Muscle layer of colon (tissue), 2 donors: ENCODE results near the gene SIGLEC14.
"Not testable (repeated sequence)": the region's sequence is repeated elsewhere in the genome, so short reads cannot be mapped to it uniquely, and the experiment has no call there.

Experiments
- H3K27ac ChIP-seq: one replicate; pipeline ENCODE4 v1.7.0; 2013; ENCODE audit warnings: low read depth, mild to moderate bottlenecking, low read length, moderate library complexity
- H3K27me3 ChIP-seq, 2 donors: one replicate each; pipeline ENCODE4 v1.7.0; 2013; ENCODE audit warnings: low read length in 2 of 2, mild to moderate bottlenecking in 2 of 2; ENCODE audit not compliant: insufficient read depth in 2 of 2, control insufficient read depth in 1 of 2
- H3K36me3 ChIP-seq: one replicate; pipeline ENCODE4 v1.7.0; 2013; ENCODE audit warnings: mild to moderate bottlenecking, low read length; ENCODE audit not compliant: insufficient read depth
- H3K4me1 ChIP-seq: one replicate; pipeline ENCODE4 v1.7.0; 2013; ENCODE audit warnings: mild to moderate bottlenecking, low read length; ENCODE audit not compliant: insufficient read depth
- H3K4me3 ChIP-seq, 2 donors: one replicate each; pipeline ENCODE4 v1.7.0; 2013; ENCODE audit warnings: low read length in 2 of 2, low read depth in 1 of 2, mild to moderate bottlenecking in 1 of 2, moderate library complexity in 1 of 2
- H3K9ac ChIP-seq: one replicate; pipeline ENCODE4 v1.7.0; 2013; ENCODE audit warnings: low read length
- H3K9me3 ChIP-seq: one replicate; pipeline ENCODE4 v1.7.0; 2013; ENCODE audit warnings: mild to moderate bottlenecking, low read length
- donor health status: abdominal sarcoma.
- donor health status: Adenocarcinoma of cecum.

Gene SIGLEC14

DNA sequence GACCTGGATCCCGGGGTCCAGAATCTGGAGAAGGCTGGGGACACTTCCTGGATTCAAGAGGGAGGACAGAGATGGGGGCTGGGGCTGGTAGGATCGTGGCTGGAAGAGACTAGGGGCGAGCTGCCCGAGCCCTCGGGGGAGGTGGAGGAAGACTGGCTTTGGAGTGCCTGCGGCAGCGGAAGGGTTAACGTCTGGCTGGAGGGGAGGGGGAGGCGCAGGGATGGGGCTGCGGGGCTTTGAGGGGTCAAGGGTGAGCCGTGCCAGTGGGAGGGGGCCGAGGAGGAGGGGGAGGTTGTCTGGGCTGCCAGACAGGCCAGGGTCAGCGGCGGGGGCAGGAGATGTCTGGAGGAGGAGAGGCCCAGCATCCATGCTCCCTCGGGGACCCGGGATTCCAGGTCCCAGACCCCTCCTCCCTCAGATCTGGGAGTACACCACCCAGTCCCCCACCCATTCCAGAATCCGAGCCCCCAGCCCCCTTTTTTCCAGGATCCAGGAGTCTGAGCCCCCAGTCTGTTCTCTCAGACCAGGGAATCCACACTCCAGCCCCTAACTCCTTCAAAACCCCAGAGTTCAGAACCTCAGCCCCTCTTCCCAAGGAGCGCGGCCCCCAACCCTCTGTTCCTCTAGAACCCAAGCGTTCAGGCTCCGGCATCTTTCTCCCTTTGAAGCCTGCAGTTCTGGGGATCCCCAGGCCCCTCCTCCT lies 43.3 kb upstream of the SIGLEC14 start:
- H3K4me1 ChIP-seq, result peaks cover 43% of the 10 kb centered on the region
- peak overlapping the region; percentile 70 to 95 for H3K4me3 ChIP-seq
- peak overlapping the region; percentile 83 for H3K9ac ChIP-seq
- H3K9me3 ChIP-seq, result no peaks in the 10 kb centered on the region
- H3K27me3 ChIP-seq, result no peaks in the 10 kb centered on the region
- peaks cover 22% of the 10 kb centered on the region for H3K36me3 ChIP-seq
- peak overlapping the region; percentile 95 for H3K27ac ChIP-seq

DNA sequence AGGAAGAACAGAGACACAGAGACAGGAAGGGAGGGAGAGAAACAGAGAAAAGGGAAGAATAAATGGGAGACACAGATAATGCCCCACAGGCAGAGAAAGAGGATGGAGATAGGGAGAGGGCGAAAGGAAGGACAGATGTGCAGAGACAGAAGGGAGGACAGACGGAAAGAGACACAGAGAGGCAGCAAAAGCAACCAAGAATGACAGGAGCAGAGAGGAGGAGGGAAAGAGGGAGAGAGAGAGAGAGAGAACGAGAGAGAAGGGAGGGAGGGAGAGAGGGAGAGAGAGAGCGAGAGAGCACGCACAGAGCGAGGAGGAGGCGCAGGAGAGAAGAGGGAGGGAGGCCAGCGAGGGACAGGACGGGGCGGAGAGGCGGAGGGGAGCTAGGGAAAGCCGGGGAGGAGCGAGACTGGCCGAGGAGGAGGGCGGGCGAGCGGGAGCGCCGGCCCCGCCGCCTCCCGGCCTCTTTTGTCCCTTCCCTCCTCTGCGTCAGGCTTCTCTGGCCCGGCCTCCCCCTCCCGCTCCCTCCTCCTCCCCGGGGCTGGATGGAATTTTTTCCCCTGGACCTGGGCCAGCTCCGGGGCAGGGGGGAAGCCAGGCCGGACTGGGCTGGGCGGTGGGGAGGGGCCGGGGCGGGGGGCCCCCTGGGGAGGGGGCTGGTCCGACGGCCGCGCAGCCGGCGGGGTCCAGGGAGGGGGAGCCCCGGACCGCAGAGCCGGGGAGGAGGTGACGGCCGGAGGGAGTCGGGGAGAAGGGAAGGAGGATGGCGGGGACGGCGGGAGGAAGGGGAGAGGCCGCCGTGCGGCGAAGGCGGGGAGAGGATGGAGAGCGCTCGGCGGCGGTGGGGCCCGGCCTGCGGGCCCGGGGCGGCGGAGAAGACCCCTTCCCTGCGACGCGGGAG lies 42.3 kb upstream of the SIGLEC14 start:
- Histone ChIP-seq H3K4me1 (peaks cover 39% of the 10 kb centered on the region), H3K36me3 (peaks cover 12% of the 10 kb centered on the region), H3K9me3 (no peaks in the 10 kb centered on the region), H3K27ac (peak overlapping the region; percentile 95), H3K9ac (peak overlapping the region; percentile 82), H3K27me3 (no peaks in the 10 kb centered on the region), H3K4me3 (peak overlapping the region; percentile 70 to 95)

DNA sequence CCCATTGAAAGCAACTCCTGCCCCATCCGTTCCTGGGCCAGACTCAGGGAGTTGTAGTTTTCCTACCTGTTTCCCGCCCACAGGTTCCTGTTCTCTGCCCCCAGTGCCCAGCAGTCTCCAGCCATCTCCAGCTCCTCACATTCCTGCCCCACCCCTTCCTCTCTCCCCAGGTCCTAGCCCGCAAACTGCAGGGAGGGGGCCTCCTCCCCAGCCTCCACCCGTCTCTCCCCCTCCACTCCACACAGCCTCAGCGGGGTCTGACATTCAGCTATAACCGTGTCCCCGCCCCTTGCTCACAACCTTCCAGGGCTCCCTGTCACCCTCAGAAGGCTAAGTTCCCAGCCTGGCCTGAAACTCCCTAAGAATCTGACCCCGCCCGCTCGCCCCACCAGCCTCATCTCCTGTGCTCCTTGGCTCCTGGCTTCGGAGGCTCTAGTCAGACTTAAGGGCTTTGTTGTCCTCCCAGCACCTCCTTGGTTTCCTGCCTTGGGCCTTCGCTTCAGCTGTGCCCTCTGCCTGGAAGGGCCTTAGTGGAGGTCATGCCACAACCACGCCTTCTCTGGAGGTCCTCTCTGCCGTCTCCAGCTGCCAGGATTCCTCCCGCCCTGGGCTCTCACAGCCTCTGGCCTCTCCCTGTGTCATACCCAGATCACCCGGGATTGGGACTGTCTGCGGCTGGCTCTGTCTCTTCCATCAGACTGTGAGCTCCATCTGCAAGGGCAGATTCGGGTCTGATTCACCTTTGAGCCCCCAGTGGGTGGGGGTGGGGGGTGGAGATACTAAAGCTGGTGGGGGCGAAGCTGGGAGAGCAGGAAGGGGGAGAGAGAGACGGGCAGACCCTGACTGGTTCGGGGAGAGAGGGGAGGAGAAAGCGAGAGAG lies 41.4 kb upstream of the SIGLEC14 start:
- Histone ChIP-seq H3K36me3 (peaks cover 4% of the 10 kb centered on the region), H3K9me3 (no peaks in the 10 kb centered on the region), H3K9ac (peak overlapping the region; percentile 82), H3K4me3 (peak overlapping the region; percentile 36 to 74), H3K4me1 (peaks cover 30% of the 10 kb centered on the region), H3K27me3 (no peaks in the 10 kb centered on the region), H3K27ac (peak overlapping the region; percentile 84)

DNA sequence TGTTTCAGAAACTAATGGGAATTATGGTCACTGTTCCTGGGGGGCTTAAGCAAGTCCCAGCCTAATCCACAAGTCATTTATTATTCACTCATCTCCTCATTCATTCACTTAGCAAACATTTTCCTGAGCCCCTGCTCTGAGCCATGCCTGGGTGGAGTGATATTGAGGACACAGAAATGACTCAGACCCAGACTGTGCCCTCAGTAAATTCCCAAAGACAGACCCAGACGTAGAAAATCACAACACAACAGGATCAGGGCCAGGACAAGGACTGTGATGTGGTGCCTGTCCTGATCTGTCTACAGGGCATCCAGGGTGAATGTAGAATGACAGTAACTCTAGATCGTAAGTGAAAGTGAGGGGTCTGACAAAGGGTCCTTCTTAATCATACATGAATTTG lies 39.5 kb upstream of the SIGLEC14 start:
- H3K27me3 ChIP-seq, result no peaks in the 10 kb centered on the region
- no peaks in the 10 kb centered on the region for H3K36me3 ChIP-seq
- H3K4me1 ChIP-seq, result peaks cover 16% of the 10 kb centered on the region
- H3K4me3 ChIP-seq, result no peak overlapping the region
- H3K9ac ChIP-seq, result no peak overlapping the region
- no peak overlapping the region for H3K27ac ChIP-seq
- H3K9me3 ChIP-seq, result no peaks in the 10 kb centered on the region

DNA sequence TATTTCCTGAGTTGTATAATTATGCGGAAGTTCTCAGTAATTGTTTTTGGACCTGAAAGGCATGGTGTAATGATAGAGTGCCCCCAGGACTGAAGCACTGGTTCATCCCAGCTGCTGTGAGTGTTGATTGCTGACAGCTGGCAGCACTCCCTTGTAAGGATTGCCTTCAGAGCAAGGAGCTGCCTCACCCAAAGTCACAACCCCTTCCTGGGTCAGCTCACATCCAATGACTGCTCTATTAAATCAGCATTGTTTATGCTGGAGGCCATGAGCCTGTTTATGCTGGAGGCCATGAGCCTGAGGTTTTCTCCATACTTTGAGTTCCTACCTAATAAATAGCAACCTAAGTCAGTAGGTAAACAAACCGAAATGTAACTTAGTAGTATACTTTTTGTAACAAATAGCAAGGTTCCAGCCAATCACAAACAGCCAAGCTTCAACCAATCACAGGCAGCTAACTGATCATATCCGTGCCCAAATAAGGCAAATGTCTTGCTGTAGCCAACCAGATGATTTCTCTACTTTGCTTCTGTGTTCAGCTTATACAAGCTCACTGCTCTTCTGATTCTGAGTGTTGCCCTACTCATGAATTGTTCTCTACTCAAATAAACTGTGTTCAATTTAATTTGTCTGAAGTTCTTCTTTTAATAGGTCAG lies 34.8 kb upstream of the SIGLEC14 start:
- H3K27ac ChIP-seq, result no peak overlapping the region
- no peak overlapping the region for H3K4me3 ChIP-seq
- no peaks in the 10 kb centered on the region for H3K4me1 ChIP-seq
- H3K9ac ChIP-seq, result no peak overlapping the region
- no peaks in the 10 kb centered on the region for H3K9me3 ChIP-seq
- peaks cover 0 to 6% of the 10 kb centered on the region in 2 donors for H3K27me3 ChIP-seq
- H3K36me3 ChIP-seq, result no peaks in the 10 kb centered on the region

DNA sequence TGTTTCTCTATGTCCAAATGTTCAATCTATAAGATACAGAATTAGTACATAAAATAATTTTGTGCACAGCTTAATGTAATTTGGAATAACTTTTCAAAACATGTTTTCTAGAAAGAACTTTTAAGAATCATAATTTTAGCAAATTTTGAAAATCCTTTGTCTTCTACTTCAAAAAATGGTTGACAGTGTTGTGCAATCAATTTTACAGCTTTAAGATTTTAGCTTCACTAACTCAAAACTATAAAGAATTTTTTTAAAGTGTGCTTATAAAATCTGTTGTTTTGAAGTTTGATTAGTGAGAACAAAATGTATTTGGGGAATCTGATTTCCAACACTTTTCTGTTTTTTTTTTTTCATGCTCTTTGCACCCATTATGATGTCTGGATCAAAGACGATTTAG lies 33.8 kb upstream of the SIGLEC14 start:
- no peaks in the 10 kb centered on the region for H3K36me3 ChIP-seq
- H3K27ac ChIP-seq, result no peak overlapping the region
- no peak overlapping the region for H3K9ac ChIP-seq
- no peaks in the 10 kb centered on the region for H3K9me3 ChIP-seq
- no peaks in the 10 kb centered on the region for H3K4me1 ChIP-seq
- no peak overlapping the region for H3K4me3 ChIP-seq
- H3K27me3 ChIP-seq, result peaks cover 0 to 6% of the 10 kb centered on the region in 2 donors

DNA sequence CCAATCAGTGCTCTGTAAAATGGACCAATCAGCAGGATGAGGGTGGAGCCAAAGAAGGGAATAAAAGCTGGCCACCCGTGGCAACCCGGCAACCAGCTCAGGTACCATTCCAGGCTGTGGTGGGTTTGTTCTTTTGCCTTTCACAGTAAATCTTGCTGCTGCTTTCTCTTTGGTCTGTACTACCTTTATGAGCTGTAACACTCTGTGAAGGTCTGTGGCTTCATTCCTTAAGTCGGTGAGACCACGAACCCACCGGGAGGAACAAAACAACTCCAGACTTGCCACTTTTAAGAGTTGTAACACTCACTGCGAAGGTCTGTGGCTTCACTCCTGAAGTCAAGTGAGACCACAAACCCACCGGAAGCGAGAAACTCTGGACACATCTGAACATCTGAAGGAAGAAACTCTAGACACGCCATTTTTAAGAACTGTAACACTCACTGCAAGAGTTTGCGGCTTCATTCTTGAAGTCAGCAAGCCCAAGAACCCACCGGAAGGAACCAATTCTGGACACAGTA lies 30.0 kb upstream of the SIGLEC14 start:
- peaks cover 0 to 6% of the 10 kb centered on the region in 2 donors for H3K27me3 ChIP-seq

DNA sequence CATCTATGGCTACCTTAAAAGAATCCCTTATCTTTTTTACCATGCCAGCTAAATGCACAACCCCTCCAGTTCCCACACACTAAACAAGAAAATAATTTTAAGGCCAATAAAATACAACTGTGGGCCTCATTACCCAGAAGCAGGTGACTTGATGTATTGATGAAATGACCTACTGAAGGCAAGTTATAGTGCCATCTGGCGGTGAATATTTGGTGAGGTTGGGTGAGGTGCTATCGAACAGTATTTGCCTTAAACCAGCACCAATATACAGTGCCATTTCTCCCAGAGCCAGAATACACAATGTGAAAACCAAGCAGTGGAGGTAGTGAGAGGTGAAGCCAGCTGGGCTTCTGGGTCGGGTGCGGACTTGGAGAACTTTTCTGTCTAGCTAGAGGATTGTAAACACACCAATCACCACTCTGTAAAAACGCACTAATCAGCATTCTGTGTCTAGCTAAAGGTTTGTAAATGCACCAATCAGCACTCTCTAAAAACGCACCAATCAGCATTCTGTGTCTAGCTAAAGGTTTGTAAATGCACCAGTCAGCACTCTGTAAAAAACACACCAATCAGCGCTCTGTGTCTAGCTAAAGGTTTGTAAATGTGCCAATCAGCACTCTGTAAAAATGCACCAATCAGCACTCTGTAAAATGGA lies 29.4 kb upstream of the SIGLEC14 start:
- not testable (repeated sequence) for H3K4me3 ChIP-seq, H3K4me1 ChIP-seq, H3K36me3 ChIP-seq, H3K27me3 ChIP-seq, H3K9ac ChIP-seq, H3K9me3 ChIP-seq, H3K27ac ChIP-seq

More for the DNA sequence above, 30.0 kb upstream of the SIGLEC14 start:
- H3K9me3 ChIP-seq, result no peaks in the 10 kb centered on the region
- no peaks in the 10 kb centered on the region for H3K4me1 ChIP-seq
- H3K27ac ChIP-seq, result no peak overlapping the region
- H3K9ac ChIP-seq, result no peak overlapping the region
- H3K36me3 ChIP-seq, result no peaks in the 10 kb centered on the region
- no peak overlapping the region for H3K4me3 ChIP-seq

DNA sequence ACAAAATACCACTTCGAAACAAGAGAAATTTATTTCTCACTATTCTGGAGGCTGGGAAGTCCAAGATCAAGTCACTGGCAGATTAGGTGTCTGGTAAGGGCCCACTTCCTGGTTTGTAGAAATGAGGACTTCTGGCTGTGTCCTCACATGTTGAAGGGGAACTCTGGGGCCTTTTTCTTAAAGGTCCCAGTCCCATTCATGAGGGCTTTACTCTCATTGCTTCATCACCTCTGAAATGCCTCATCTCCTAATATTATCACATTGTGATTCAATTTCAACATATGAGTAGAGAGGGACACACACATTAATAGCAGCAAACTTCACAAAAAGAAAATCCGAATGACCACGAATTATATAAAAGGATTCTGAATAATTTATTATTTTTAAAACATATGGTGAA lies 21.6 kb upstream of the SIGLEC14 start:
- Histone ChIP-seq H3K27ac (no peak overlapping the region), H3K4me1 (no peaks in the 10 kb centered on the region), H3K36me3 (no peaks in the 10 kb centered on the region), H3K27me3 (peaks cover 0 to 11% of the 10 kb centered on the region in 2 donors), H3K9me3 (no peaks in the 10 kb centered on the region), H3K9ac (no peak overlapping the region), H3K4me3 (no peak overlapping the region)

DNA sequence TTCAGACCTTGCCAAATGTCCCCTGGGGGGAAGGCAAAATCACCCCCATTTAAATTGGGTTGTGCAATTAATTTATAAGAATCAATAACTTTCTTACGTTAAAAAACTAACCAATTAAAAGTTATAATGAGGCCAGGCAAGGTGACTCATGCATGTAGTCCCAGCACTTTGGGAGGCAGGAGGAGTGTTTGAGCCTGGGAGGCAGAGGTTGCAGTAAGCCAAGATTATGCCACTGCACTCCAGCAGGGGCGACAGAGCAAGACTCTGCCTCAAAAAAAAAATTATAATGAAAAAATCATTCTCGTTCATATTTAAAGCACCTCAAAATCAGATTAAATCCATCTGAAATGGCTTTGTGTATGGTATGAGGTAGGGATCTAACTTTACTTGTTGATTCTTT lies 18.4 kb upstream of the SIGLEC14 start:
- Histone ChIP-seq H3K36me3 (no peaks in the 10 kb centered on the region), H3K4me1 (no peaks in the 10 kb centered on the region), H3K27ac (no peak overlapping the region), H3K9me3 (no peaks in the 10 kb centered on the region), H3K27me3 (peaks cover 0 to 15% of the 10 kb centered on the region in 2 donors), H3K4me3 (no peak overlapping the region), H3K9ac (no peak overlapping the region)
